Central memory CD8-positive, alpha-beta T cell (primary cell): Measurements from ENCODE around the gene HDAC4.

ENCODE experiments used
- ATAC-seq: fragments of 150-1000 bp; cut with Tn5 transposase; replicated peaks from 2 replicates; pipeline ENCODE4 v1.10.0; 2022; ENCODE audit warnings: mild to moderate bottlenecking, moderate FRiP score, moderate number of reproducible peaks; ENCODE audit not compliant: poor library complexity, severe bottlenecking; ENCODE audit errors: extremely low read depth
- DNase-seq, 2 donors: peaks; one replicate each; pipeline ENCODE4 v3.0.0; 2021; ENCODE audit warnings: low spot score in 2 of 2
- H3K27ac Mint-ChIP-seq: one replicate; pipeline ENCODE4 v1.8.0; 2022; ENCODE audit warnings: low read depth, mild to moderate bottlenecking, moderate library complexity, mixed read lengths
- H3K27me3 Mint-ChIP-seq: one replicate; pipeline ENCODE4 v1.8.0; 2022; ENCODE audit warnings: mixed read lengths
- H3K36me3 Mint-ChIP-seq: one replicate; pipeline ENCODE4 v1.8.0; 2022; ENCODE audit warnings: mild to moderate bottlenecking, moderate library complexity, mixed read lengths; ENCODE audit not compliant: insufficient read depth
- H3K4me1 Mint-ChIP-seq: one replicate; pipeline ENCODE4 v1.8.0; 2022; ENCODE audit warnings: mixed read lengths
- H3K4me3 Mint-ChIP-seq: one replicate; pipeline ENCODE4 v1.8.0; 2022; ENCODE audit warnings: mild to moderate bottlenecking, moderate library complexity, mixed read lengths
- H3K9me3 Mint-ChIP-seq: one replicate; pipeline ENCODE4 v1.8.0; 2022; ENCODE audit warnings: mixed read lengths

The HDAC4 gene

DNA sequence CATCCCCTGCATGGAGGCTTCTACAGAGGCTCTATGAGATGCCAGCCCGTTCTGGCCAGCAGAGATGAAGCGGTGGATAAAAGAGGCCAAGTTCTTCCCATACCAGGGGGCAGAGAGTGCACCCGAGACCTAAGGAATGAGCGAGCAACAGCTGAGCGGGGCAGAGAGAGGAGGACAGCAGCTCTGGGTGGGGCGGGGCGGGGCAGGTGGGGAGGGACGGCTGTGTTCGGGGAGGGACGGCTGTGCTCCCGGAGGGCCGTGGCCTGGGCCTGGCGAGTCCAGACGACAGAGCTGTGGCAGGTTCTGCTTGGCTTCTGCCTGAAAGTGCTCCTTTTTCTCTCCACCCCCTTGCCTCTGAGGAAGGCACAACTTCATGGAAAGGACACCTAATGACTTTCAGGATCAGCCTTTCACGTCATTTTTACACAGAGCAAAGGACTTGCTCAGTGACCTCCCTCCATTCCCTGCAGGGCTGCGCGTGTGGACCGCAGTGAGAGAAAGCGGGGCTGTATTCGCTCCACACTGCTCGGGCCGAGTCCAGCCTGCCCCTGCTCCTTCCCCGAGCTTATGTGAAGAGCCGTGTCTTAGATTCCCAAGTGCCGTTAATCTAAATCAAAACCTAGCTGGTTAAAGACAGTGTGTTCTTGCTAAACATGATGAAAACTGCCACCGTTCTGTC lies 232.9 kb downstream of the HDAC4 start:
- DNase-seq = no peak
- Mint-ChIP-seq H3K4me1 (peaks cover 21% of the 10 kb centered on the region), H3K9me3 (peaks cover 15% of the 10 kb centered on the region), H3K27ac (no peak overlapping the region), H3K27me3 (no peaks in the 10 kb centered on the region), H3K4me3 (no peak overlapping the region), H3K36me3 (peaks cover 9% of the 10 kb centered on the region)
- ATAC-seq = no peak

- no peak overlapping the region for H3K27ac Mint-ChIP-seq
- H3K27me3 Mint-ChIP-seq = no peaks in the 10 kb centered on the region
- no peak for ATAC-seq
- DNase-seq = no peak
- peaks cover 21% of the 10 kb centered on the region for H3K4me1 Mint-ChIP-seq
- peaks cover 10% of the 10 kb centered on the region for H3K9me3 Mint-ChIP-seq
- H3K36me3 Mint-ChIP-seq = peaks cover 8% of the 10 kb centered on the region
- no peak overlapping the region for H3K4me3 Mint-ChIP-seq
These were observed 233.7 kb downstream of the HDAC4 start for GRCh38 chr2:239167011-239167673.

DNA sequence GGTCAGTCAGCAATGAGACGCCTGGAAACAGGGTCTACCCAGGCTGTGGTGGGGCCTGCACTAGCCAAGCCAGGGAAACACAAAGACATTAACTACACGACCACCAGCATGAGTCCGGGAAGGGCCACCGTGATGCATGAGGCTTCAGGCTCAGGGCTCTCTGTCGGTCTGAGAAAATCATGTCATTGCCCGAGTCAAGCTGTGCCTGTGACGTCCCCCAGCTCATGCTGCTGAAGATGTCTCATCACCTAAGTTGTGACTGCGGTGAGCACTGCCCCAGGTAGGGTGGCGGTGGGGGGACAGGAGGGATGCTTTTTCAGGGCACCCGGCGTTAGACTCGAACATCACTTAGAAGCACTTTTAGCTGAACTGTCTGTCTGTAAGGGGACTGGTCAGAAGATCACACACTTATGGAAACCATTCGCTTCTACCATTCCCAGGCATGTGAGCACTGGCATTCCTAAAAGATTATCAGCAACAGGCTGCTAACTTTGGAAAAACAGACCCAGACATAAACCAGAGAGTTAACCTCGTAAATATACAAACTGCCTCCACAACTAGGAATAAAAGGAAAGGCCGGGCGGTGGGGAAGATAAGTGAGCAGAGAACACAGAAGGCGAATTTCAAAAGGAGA lies 234.5 kb downstream of the HDAC4 start:
- H3K36me3 Mint-ChIP-seq = peaks cover 8% of the 10 kb centered on the region
- no peak overlapping the region for H3K4me3 Mint-ChIP-seq
- peaks cover 5% of the 10 kb centered on the region for H3K9me3 Mint-ChIP-seq
- no peak for DNase-seq
- H3K27ac Mint-ChIP-seq = no peak overlapping the region
- ATAC-seq = no peak
- H3K27me3 Mint-ChIP-seq = no peaks in the 10 kb centered on the region
- peaks cover 17% of the 10 kb centered on the region for H3K4me1 Mint-ChIP-seq

DNA sequence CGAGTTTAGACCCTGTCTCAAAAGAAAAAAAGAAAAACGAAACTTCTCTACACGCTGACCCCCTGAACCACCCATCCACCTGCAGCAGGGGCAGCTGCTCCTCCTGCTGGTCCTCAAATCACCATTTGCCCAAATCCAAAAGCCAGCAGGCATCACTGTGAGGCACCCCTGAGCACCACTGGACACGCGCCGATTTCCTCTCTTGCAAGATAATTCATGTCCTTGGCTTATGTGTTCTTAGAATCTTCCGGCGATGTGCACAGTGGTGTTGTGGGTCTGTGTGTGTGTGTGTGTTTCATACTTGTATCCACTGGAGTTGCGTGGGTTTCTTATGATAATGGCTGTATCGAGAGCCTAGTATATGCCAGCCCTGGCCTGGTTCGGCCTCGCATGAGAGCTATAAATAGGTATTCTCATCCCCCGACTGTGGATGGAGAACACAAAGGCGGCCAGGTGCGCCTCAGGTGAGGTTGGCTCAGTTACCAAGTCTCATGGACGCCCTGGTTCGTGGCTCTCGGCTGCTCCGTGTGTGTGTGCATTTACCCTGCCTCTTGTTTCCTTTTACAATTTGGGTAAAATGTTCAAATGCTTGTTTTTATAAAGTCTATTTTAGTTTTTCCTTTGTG lies 235.5 kb downstream of the HDAC4 start:
- H3K27ac Mint-ChIP-seq = no peak overlapping the region
- H3K36me3 Mint-ChIP-seq = peaks cover 10% of the 10 kb centered on the region
- no peak for ATAC-seq
- no peak overlapping the region for H3K4me3 Mint-ChIP-seq
- peaks cover 13% of the 10 kb centered on the region for H3K4me1 Mint-ChIP-seq
- no peaks in the 10 kb centered on the region for H3K9me3 Mint-ChIP-seq
- DNase-seq = no peak
- H3K27me3 Mint-ChIP-seq = no peaks in the 10 kb centered on the region

- no peak for DNase-seq
- H3K27ac Mint-ChIP-seq = no peak overlapping the region
- peak overlapping the region; percentile 18 for H3K4me3 Mint-ChIP-seq
These were observed 236.4 kb downstream of the HDAC4 start for GRCh38 chr2:239164335-239164871.

DNA sequence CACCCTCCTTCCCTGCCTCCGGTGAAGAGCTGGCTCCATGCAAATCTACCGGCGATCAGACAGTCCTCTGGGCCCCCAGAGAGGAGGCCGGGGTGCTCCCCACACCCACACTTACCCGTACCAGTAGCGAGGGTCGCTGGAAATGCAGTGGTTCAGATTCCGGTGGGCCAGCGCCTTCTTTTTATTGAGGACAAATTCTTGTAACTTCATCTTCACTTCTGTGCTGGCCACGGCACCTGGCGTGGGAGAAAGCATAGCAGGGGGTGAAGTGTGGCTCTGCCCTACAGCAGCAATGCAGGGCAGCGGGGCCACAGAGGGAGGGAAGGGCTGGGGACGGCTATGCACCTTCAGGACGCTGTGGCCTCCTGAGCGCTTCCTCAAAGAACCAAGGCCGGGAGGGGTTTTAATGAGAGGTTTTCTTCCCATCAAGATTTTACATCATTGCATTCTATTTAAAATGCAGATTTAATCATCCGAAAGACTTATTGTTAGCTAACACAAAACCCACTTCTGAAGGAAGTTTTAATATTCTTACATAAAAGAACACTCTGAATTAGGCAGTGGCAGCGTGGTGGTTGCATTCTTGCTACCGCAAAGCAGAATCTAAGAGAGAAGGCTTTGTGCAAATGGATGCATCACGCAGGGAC lies 237.0 kb downstream of the HDAC4 start:
- H3K36me3 Mint-ChIP-seq = peaks cover 10% of the 10 kb centered on the region
- ATAC-seq (no peak), DNase-seq (no peak)
- H3K27ac Mint-ChIP-seq = no peak overlapping the region
- H3K9me3 Mint-ChIP-seq = peaks cover 10% of the 10 kb centered on the region
- H3K4me3 Mint-ChIP-seq = no peak overlapping the region
- peaks cover 22% of the 10 kb centered on the region for H3K4me1 Mint-ChIP-seq
- no peaks in the 10 kb centered on the region for H3K27me3 Mint-ChIP-seq

More at GRCh38 chr2:239164335-239164871, 236.4 kb downstream of the HDAC4 start:
- Mint-ChIP-seq H3K4me1 (peaks cover 18% of the 10 kb centered on the region), H3K36me3 (peaks cover 10% of the 10 kb centered on the region), H3K27me3 (no peaks in the 10 kb centered on the region), H3K9me3 (peaks cover 4% of the 10 kb centered on the region)
- ATAC-seq = no peak

DNA sequence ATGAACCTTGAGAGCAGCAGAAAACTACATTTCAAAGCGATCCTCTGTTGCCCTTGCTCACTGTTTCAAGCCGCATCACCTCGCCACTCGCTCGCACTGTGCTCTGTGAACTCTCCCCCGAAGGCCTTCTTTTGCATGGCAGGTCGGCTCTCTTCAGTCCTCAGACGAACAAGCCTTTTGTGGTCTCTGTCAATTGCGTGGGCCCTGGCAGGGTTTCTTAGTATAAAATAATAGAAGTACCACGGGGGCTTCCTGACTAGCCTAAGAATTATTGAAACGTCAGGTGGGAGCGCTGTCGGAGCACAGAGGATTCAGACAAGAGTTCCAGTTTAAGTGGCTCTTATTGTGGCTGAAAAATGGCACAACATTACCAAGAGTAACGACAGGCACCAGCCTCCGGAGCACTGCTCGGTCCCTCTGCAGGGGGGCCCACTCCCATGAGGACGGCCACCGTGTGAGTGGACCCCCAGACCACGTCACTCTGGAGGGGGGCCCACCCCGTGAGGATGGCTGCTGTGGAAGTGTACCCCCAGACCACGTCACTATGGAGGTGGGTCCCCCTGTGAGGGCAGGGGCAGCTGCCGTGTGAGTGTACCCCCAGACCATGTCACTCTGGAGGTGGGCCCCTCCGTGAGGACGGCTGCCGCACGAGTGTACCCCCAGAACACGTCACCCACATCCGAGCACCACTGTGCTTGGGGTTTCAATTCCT lies 237.7 kb downstream of the HDAC4 start:
- ATAC-seq (no peak), DNase-seq (no peak)
- Mint-ChIP-seq H3K27ac (no peak overlapping the region), H3K4me1 (peaks cover 25% of the 10 kb centered on the region), H3K36me3 (peaks cover 13% of the 10 kb centered on the region), H3K27me3 (no peaks in the 10 kb centered on the region), H3K4me3 (no peak overlapping the region), H3K9me3 (peaks cover 12% of the 10 kb centered on the region)

DNA sequence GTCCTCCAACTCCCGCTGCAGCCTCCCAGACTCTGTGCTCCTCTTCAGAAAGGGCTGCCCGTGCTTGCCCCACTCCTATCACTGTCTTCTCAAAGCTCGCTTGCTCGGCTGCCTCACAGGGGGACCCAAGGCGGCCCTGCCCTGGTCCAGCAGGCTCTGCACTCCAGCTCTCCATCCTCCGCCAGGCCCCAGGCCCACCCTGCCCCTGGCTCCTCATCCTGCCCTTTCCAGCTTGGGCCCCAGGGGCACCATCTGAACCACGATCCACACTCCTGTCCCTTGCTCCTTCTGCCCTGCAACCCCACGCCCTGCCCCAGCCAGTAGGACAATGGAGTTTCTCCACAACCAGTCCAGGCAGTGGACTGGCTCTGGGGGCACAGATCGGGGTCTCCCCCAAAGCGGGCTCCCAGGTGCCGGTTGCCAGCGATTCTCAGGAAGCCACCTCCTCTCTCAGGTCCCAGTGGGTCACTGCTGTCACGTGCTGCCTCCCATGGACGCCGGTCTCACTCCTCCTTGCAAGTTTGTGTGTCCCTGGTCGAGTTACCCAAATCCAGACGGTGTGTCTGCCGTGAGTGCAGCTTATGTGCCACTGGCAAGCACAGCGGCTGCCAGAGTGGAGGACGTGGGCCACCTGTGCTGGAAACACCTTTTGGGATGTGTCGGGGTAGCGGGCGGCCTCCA lies 238.5 kb downstream of the HDAC4 start:
- Mint-ChIP-seq H3K9me3 (peaks cover 12% of the 10 kb centered on the region), H3K36me3 (peaks cover 15% of the 10 kb centered on the region), H3K27me3 (no peaks in the 10 kb centered on the region), H3K4me1 (peaks cover 25% of the 10 kb centered on the region), H3K27ac (peak overlapping the region; percentile 77), H3K4me3 (no peak overlapping the region)
- DNase-seq (no peak), ATAC-seq (no peak)

DNA sequence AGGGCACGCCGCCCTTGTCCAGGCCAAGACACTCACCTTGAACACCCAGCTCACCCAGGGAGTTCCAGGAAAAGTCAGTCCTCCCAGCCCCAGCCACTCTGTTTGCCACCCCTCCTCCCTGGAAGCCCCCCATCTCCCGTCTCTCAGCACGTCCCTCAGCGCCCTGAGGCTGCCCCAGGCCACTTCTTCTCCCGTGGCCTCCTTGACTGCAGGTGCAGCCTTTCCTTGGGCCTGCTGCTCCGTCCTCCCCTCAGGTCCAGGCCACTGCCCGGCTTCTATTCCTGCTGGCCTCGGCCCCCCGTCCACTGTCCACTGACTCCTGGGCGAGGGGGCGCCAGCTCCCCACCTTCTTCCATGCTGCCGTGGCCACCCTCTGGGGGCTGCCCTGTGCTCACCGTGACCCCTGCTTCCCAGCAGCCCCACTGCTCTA lies 239.1 kb downstream of the HDAC4 start:
- no peaks in the 10 kb centered on the region for H3K27me3 Mint-ChIP-seq
- peak overlapping the region; percentile 77 for H3K27ac Mint-ChIP-seq
- H3K4me3 Mint-ChIP-seq = no peak overlapping the region

GRCh38 chr2:239160226-239161143 lies 240.3 kb downstream of the HDAC4 start:
- Mint-ChIP-seq H3K4me1 (peaks cover 24% of the 10 kb centered on the region), H3K9me3 (peaks cover 12% of the 10 kb centered on the region), H3K36me3 (peaks cover 30% of the 10 kb centered on the region), H3K27ac (no peak overlapping the region), H3K27me3 (no peaks in the 10 kb centered on the region), H3K4me3 (no peak overlapping the region)
- DNase-seq = no peak
- no peak for ATAC-seq

More for the DNA sequence above, 239.1 kb downstream of the HDAC4 start:
- H3K4me1 Mint-ChIP-seq = peaks cover 25% of the 10 kb centered on the region
- DNase-seq (no peak), ATAC-seq (no peak)
- H3K9me3 Mint-ChIP-seq = peaks cover 12% of the 10 kb centered on the region
- H3K36me3 Mint-ChIP-seq = peaks cover 21% of the 10 kb centered on the region
